Spleen (tissue), 7 donors: ENCODE data around the gene CPNE2.

Experiments used
- CTCF ChIP-seq, 11 experiments: fragments of 200-600 bp in 7 of 11; fragments of 450-650 bp in 4 of 11; sonication (generic) in 4 of 11; IDR thresholded peaks in 8 of 11; conservative IDR thresholded peaks in 3 of 11; 1 replicate in 7 of 11; 2 replicates in 4 of 11; pipeline versions ENCODE4 v1.4.0 to v1.8.0; 2016 to 2021; ENCODE audit warnings: antibody characterized with exemption in 11 of 11, inconsistent platforms in 4 of 11, mild to moderate bottlenecking in 1 of 11
- POLR2A ChIP-seq, 3 donors: fragments of 450-650 bp; IDR thresholded peaks; one replicate each; pipeline ENCODE4 v1.5.1; 2017; ENCODE audit warnings: antibody characterized with exemption in 3 of 3, mild to moderate bottlenecking in 1 of 3
- donor health status: DM: no; HTN: no; CAD: no; lungs with moderate emphysema.
- donor health status: DM: no; HTN: no; CAD: no.
- donor health status: DM: no; HTN: no; CAD: no.

- no peak for TF ChIP-seq POLR2A (IDR thresholded peaks at IDR 0.05)
- no peak for TF ChIP-seq CTCF (IDR thresholded peaks at IDR 0.05 in 8 of 11, conservative IDR thresholded peaks at IDR 0.05 in 3 of 11)
These were observed 75.2 kb downstream of the CPNE2 start for GRCh38 chr16:57167538-57167937.
